Measurements from ENCODE around the gene USF3. TPM values are rescaled to one million over a fixed set of nuclear protein-coding genes. Genes with fewer than 3 reads are reported as not detected.
A peak's percentile ranks its signal among the peaks of the same experiment; 100 is the strongest.

Gene USF3
- total and polyA plus RNA-seq, 9 of the 15 experiments (the other 6 are each of a cell fraction or from before 2014, with no cell fraction given), result 1.4 to 6.9 (median 3.1) TPM

DNA sequence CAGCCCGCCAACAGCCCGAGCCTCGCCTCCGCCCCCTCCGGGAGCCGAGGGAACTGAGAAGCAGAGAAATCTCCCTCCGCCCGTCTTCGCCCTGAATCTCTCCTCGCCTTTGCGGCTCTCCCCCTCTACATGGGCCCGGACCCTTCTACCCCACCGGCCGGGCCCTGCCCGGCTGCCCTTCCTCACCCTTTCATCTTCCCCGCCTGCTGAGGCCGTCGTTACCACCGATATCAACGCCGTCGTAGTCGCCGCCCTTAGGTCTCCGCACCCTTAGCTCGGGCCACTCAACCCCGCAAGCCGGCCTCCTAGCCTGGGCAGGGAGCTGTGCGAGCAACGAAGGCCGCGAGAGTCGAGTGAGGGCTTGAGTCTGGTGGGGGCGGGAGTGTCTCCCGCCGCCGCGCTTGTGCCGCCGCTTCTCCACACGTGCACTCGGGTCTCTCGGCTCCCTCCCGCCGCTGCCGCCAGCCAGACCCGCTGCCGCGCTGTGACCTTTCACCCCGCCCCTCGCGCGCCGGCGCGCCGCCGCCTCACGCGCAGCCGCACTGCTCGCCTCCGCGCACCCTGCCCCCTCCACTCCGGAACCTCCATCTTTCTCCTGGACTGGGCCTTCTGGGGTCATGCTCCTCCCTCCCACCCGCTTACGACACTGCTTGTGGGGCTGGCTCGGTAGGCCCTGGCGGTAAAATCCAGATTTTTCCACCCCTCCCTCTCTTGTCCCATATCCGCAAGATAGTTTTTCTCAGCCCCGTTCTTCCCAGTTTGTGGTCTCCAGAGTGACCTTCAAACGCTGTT, 49.5 kb upstream of the USF3 start, which contains the start of gene NAA50 (continued):
- TF ChIP-seq, protein P1, sequence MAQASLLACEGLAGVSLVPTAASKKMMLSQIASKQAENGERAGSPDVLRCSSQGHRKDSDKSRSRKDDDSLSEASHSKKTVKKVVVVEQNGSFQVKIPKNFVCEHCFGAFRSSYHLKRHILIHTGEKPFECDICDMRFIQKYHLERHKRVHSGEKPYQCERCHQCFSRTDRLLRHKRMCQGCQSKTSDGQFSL (CRISPR knock-in tag; IDR thresholded peaks at IDR 0.05), result no peak
- TF ChIP-seq, protein P1 (tag; IDR thresholded peaks at IDR 0.05), result no peak
- TF ChIP-seq PREB (CRISPR knock-in tag; IDR thresholded peaks at IDR 0.05), result no peak
- TF ChIP-seq NFRKB (IDR thresholded peaks at IDR 0.05; ENCODE audit: low read depth), result peak; percentile 93; the same call in 1 of the 2 replicates
- 0 out of 2 replicates have a peak, but pooled peaks have one; percentile 53 for TF ChIP-seq THAP12 (CRISPR knock-in tag; IDR thresholded peaks at IDR 0.05)
- no peak for TF ChIP-seq MED1 (CRISPR knock-in tag; IDR thresholded peaks at IDR 0.05; ENCODE audit: borderline replicate concordance)
- TF ChIP-seq PHF8 (IDR thresholded peaks at IDR 0.05; ENCODE audit: borderline replicate concordance, low read length), result peak; percentile 95
- peak; percentile 84 for TF ChIP-seq ZFX (CRISPR knock-in tag; IDR thresholded peaks at IDR 0.05)
- no peak for TF ChIP-seq SNRNP70 (optimal IDR thresholded peaks at IDR 0.05; ENCODE audit: low read depth, low read length)
- TF ChIP-seq NBN (IDR thresholded peaks at IDR 0.05; ENCODE audit: low read depth), result peak; percentile 21; the same call in 1 of the 2 replicates
- peak; percentile 54; the same call in 1 of the 2 replicates for TF ChIP-seq RB1 (IDR thresholded peaks at IDR 0.05; ENCODE audit: low read depth)
- TF ChIP-seq ZBTB40 (IDR thresholded peaks at IDR 0.05), result no peak
- no peak for TF ChIP-seq ZBTB40 (CRISPR knock-in tag; IDR thresholded peaks at IDR 0.05)
- peak; percentile 89 for TF ChIP-seq POLR2G (IDR thresholded peaks at IDR 0.05; ENCODE audit: low read depth, low read length)
